GM19099 (cell line): ENCODE data around the gene CDK5.

Experiments
- POLR2A ChIP-seq: IDR thresholded peaks from 3 replicates; pipeline ENCODE4 v1.6.1; 2011; ENCODE audit warnings: low read depth; ENCODE audit not compliant: insufficient read length; ENCODE audit errors: extremely low read depth

CDK5 gene

GRCh38 chr7:151057506-151057988 lies at the start of gene CDK5:
Gene CDK5, minus strand, starts transcription at chr7:151057897. Its CDS starts 49 bp downstream, at chr7:151057848.
- no peak for TF ChIP-seq POLR2A

GRCh38 chr7:151104411-151105235 lies 46.9 kb upstream of the CDK5 start:
- TF ChIP-seq POLR2A = no peak

GRCh38 chr7:151103973-151104372 lies 46.3 kb upstream of the CDK5 start:
- TF ChIP-seq POLR2A = no peak

GRCh38 chr7:151102991-151103390 lies 45.3 kb upstream of the CDK5 start:
- TF ChIP-seq POLR2A = no peak

GRCh38 chr7:151101621-151102396 lies 44.1 kb upstream of the CDK5 start:
- no peak for TF ChIP-seq POLR2A

- no peak for TF ChIP-seq POLR2A
These were observed 43.2 kb upstream of the CDK5 start for GRCh38 chr7:151100921-151101320.

GRCh38 chr7:151099486-151100211 lies 42.0 kb upstream of the CDK5 start:
- no peak for TF ChIP-seq POLR2A

- TF ChIP-seq POLR2A = no peak
These were observed 38.3 kb upstream of the CDK5 start for GRCh38 chr7:151095828-151096475.

- no peak for TF ChIP-seq POLR2A
These were observed 37.6 kb upstream of the CDK5 start for GRCh38 chr7:151095123-151095797.

GRCh38 chr7:151094675-151095074 lies 37.0 kb upstream of the CDK5 start:
- no peak for TF ChIP-seq POLR2A

- no peak for TF ChIP-seq POLR2A
These were observed 36.1 kb upstream of the CDK5 start for GRCh38 chr7:151093748-151094147.

- TF ChIP-seq POLR2A = no peak
These were observed 34.3 kb upstream of the CDK5 start for GRCh38 chr7:151091988-151092387.

GRCh38 chr7:151091431-151091830 lies 33.7 kb upstream of the CDK5 start:
- TF ChIP-seq POLR2A = no peak

GRCh38 chr7:151091003-151091402 lies 33.3 kb upstream of the CDK5 start:
- TF ChIP-seq POLR2A = no peak
